Neural progenitor cell (in vitro differentiated cells): ENCODE data around the gene CFAP157.

Experiments used
- EZH2 ChIP-seq: fragments of 200-600 bp; sonication (generic); IDR thresholded peaks from 2 replicates; pipeline ENCODE4 v1.6.1; 2017; ENCODE audit warnings: antibody characterized with exemption, mild to moderate bottlenecking, moderate library complexity
- EZH2phosphoT487 ChIP-seq: fragments of 200-600 bp; sonication (generic); IDR thresholded peaks from 2 replicates; pipeline ENCODE4 v1.6.1; 2017; ENCODE audit warnings: antibody characterized with exemption
- TF ChIP-seq, protein P1 (sequence below): fragments of 200-600 bp; sonication (generic); IDR thresholded peaks from 2 replicates; pipeline ENCODE4 v1.5.1; 2017; ENCODE audit warnings: antibody characterized with exemption, mild to moderate bottlenecking

GRCh38 chr9:127739614-127740330 is 33.0 kb downstream of the CFAP157 start:
- TF ChIP-seq, protein P1, sequence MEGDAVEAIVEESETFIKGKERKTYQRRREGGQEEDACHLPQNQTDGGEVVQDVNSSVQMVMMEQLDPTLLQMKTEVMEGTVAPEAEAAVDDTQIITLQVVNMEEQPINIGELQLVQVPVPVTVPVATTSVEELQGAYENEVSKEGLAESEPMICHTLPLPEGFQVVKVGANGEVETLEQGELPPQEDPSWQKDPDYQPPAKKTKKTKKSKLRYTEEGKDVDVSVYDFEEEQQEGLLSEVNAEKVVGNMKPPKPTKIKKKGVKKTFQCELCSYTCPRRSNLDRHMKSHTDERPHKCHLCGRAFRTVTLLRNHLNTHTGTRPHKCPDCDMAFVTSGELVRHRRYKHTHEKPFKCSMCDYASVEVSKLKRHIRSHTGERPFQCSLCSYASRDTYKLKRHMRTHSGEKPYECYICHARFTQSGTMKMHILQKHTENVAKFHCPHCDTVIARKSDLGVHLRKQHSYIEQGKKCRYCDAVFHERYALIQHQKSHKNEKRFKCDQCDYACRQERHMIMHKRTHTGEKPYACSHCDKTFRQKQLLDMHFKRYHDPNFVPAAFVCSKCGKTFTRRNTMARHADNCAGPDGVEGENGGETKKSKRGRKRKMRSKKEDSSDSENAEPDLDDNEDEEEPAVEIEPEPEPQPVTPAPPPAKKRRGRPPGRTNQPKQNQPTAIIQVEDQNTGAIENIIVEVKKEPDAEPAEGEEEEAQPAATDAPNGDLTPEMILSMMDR: no peak
- no peak for TF ChIP-seq EZH2phosphoT487
- TF ChIP-seq EZH2: no peak
